ENCODE results near the gene KIF13A.

GRCh38 chr6:17853533-17853932, 133.9 kb downstream of the KIF13A start:
- TF ChIP-seq CTCF (IDR thresholded peaks at IDR 0.05) = no peak
- no peak for TF ChIP-seq POLR2A (IDR thresholded peaks at IDR 0.05; ENCODE audit: low read depth)
